K562 (cell line): ENCODE measurements around the gene KAT6B. TPM values are rescaled to one million over a fixed set of nuclear protein-coding genes. Genes with fewer than 3 reads are reported as not detected.

Experiments used
- ATF1 ChIP-seq, 2 experiments: fragments of 450-650 bp in 1 of 2; IDR thresholded peaks; 2 replicates each; pipeline ENCODE4 v1.6.1; 2016; ENCODE audit warnings: missing compliant biosample characterization in 1 of 2, missing genetic modification characterization in 1 of 2
- CREBBP ChIP-seq: IDR thresholded peaks from one replicate; pipeline ENCODE4 v1.6.1; 2012; ENCODE audit warnings: low read depth, mild to moderate bottlenecking, control low read depth, inconsistent platforms, low read length
- FOXJ3 ChIP-seq: sonication (generic); formaldehyde crosslinking; IDR thresholded peaks from 2 replicates; pipeline ENCODE4 v1.4.0; 2020; ENCODE audit warnings: mild to moderate bottlenecking, missing genetic modification reagents
- GTF2F1 ChIP-seq: IDR thresholded peaks from 2 replicates; pipeline ENCODE4 v1.6.1; 2011; ENCODE audit warnings: low read depth, low read length, improper control_type of control experiment
- HDAC2 ChIP-seq: fragments of 450-650 bp; IDR thresholded peaks from 2 replicates; pipeline ENCODE4 v1.6.1; 2016; ENCODE audit warnings: mild to moderate bottlenecking
- ILK ChIP-seq: fragments of 450-650 bp; IDR thresholded peaks from 2 replicates; pipeline ENCODE4 v1.6.1; 2016; ENCODE audit warnings: missing genetic modification characterization, low read depth, mild to moderate bottlenecking, missing compliant biosample characterization, moderate library complexity, borderline replicate concordance
- PHF21A ChIP-seq: fragments of 450-650 bp; IDR thresholded peaks from 2 replicates; pipeline ENCODE4 v1.6.1; 2017; ENCODE audit warnings: low read depth, borderline replicate concordance
- PRDM10 ChIP-seq: fragments of 450-650 bp; IDR thresholded peaks from 2 replicates; pipeline ENCODE4 v1.6.1; 2018; ENCODE audit not compliant: partially characterized antibody
- RAD21 ChIP-seq, 2 experiments: fragments of 250-450 bp in 1 of 2; fragments of 450-650 bp in 1 of 2; sonication (Bioruptor Pico) in 1 of 2; formaldehyde crosslinking in 1 of 2; IDR thresholded peaks in 1 of 2; conservative IDR thresholded peaks in 1 of 2; 2 replicates each; pipeline versions ENCODE4 v1.4.0 to v1.8.0; 2020 to 2022; ENCODE audit warnings: mild to moderate bottlenecking in 2 of 2, moderate library complexity in 1 of 2
- RBM15 ChIP-seq: fragments of 200-400 bp; formaldehyde crosslinking; IDR thresholded peaks from 2 replicates; pipeline ENCODE4 v1.6.1; 2018; ENCODE audit warnings: mild to moderate bottlenecking, low read length, moderate library complexity; ENCODE audit not compliant: insufficient read depth
- SIRT6 ChIP-seq: IDR thresholded peaks from one replicate; pipeline ENCODE4 v1.6.1; 2012; ENCODE audit warnings: low read depth, mild to moderate bottlenecking, control low read depth, inconsistent platforms, low read length, moderate library complexity
- TCF3 ChIP-seq: sonication (generic); formaldehyde crosslinking; IDR thresholded peaks from 2 replicates; pipeline ENCODE4 v1.4.0; 2020; ENCODE audit warnings: mild to moderate bottlenecking, missing genetic modification reagents
- TCFL5 ChIP-seq: fragments of 250-450 bp; sonication (Bioruptor Pico); conservative IDR thresholded peaks from 2 replicates; pipeline ENCODE4 v1.6.1; 2021; ENCODE audit warnings: mild to moderate bottlenecking, moderate library complexity, matching md5 sums
- ZBED1 ChIP-seq: IDR thresholded peaks from 2 replicates; pipeline ENCODE4 v1.6.1; 2014
- ZBTB43 ChIP-seq: sonication (generic); formaldehyde crosslinking; IDR thresholded peaks from 2 replicates; pipeline ENCODE4 v1.8.0; 2023; ENCODE audit warnings: mild to moderate bottlenecking, missing genetic modification reagents
- ZBTB8A ChIP-seq: fragments of 450-650 bp; IDR thresholded peaks from 2 replicates; pipeline ENCODE4 v1.6.1; 2018; ENCODE audit warnings: mild to moderate bottlenecking, moderate library complexity; ENCODE audit not compliant: partially characterized antibody
- ZKSCAN3 ChIP-seq: fragments of 250-450 bp; sonication (Bioruptor Pico); IDR thresholded peaks from 2 replicates; pipeline ENCODE4 v1.4.0; 2020
- ZNF175 ChIP-seq: fragments of 200-800 bp; sonication (Bioruptor generic); IDR thresholded peaks from 2 replicates; pipeline ENCODE4 v1.6.1; 2016; ENCODE audit warnings: low read depth, mild to moderate bottlenecking, missing genetic modification characterization, missing compliant biosample characterization
- ZNF444 ChIP-seq: fragments of 250-450 bp; sonication (Bioruptor Pico); IDR thresholded peaks from 2 replicates; pipeline ENCODE4 v1.4.0; 2020; ENCODE audit warnings: mild to moderate bottlenecking, moderate library complexity
- ZNF507 ChIP-seq: conservative IDR thresholded peaks from 2 replicates; pipeline ENCODE4 v1.6.1; 2017; ENCODE audit warnings: missing genetic modification characterization, missing compliant biosample characterization
- ZNF778 ChIP-seq: fragments of 450-650 bp; formaldehyde crosslinking; IDR thresholded peaks from 2 replicates; pipeline ENCODE4 v1.4.0; 2020; ENCODE audit warnings: mild to moderate bottlenecking, moderate library complexity
- polyA plus RNA-seq, 8 experiments: library from polyadenylated mRNA; depleted of rRNA in 4 of 8; stranded (reverse) in 5 of 8; unstranded in 3 of 8; fragments of >200 nt; fragmentation: Nextera tagmentation in 2 of 8; fragmentation: Illumina TruSeq in 1 of 8; extraction: Ambion mirVana in 2 of 8; extraction: Trizol in 1 of 8; gene quantifications; 2 replicates each; pipeline versions ENCODE4 v1.2.1 to v1.2.3, GENCODE V29; 2011 to 2014; ENCODE audit warnings: inconsistent platforms in 1 of 8, missing spikeins in 1 of 8
- total RNA-seq, 7 experiments: library from RNA; depleted of rRNA in 6 of 7; stranded (reverse); fragments of >200 nt in 6 of 7; fragmentation: Illumina TruSeq in 2 of 7; extraction: Trizol in 2 of 7; gene quantifications; 2 replicates each; pipeline versions ENCODE4 v1.2.1 to v1.2.3, GENCODE V29; 2011 to 2021; ENCODE audit warnings: low replicate concordance in 1 of 7
- TF ChIP-seq, protein P1 (sequence below): fragments of 450-650 bp; formaldehyde crosslinking; IDR thresholded peaks from 2 replicates; pipeline ENCODE4 v1.4.0; 2020; ENCODE audit warnings: mild to moderate bottlenecking, moderate library complexity

The KAT6B gene
- total and polyA plus RNA-seq, 9 of the 15 experiments (the other 6 are each of a cell fraction or from before 2014, with no cell fraction given), result 1.4 to 9.2 (median 6.8) TPM

GRCh38 chr10:75048669-75049098 is 222.3 kb downstream of the KAT6B start (continued):
- no peak for TF ChIP-seq ZNF444 (CRISPR knock-in tag)
- 0 out of 2 replicates have a peak, but pooled peaks have one; percentile 24 for TF ChIP-seq TCFL5 (CRISPR knock-in tag)
- TF ChIP-seq ZNF778 (CRISPR knock-in tag), result no peak
- TF ChIP-seq TCF3 (CRISPR knock-in tag), result no peak
- no peak for TF ChIP-seq ILK (tag)
- TF ChIP-seq HDAC2, result no peak
- TF ChIP-seq ZBTB8A, result no peak
- TF ChIP-seq ZKSCAN3 (CRISPR knock-in tag), result no peak
- no peak for TF ChIP-seq ZNF507 (tag)
- no peak for TF ChIP-seq CREBBP
- TF ChIP-seq ATF1 (CRISPR knock-in tag; IDR thresholded peaks at IDR 0.05), result no peak
- TF ChIP-seq ATF1 (tag; IDR thresholded peaks at IDR 0.05), result no peak
- TF ChIP-seq FOXJ3, result no peak
- TF ChIP-seq ZBED1, result no peak
- TF ChIP-seq PRDM10, result no peak
- no peak for TF ChIP-seq PHF21A
- TF ChIP-seq ZNF175 (CRISPR knock-in tag), result peak; percentile 51; the same call in 1 of the 2 replicates
- TF ChIP-seq SIRT6, result no peak
- no peak for TF ChIP-seq RBM15
- TF ChIP-seq GTF2F1, result no peak
- TF ChIP-seq, protein P1, sequence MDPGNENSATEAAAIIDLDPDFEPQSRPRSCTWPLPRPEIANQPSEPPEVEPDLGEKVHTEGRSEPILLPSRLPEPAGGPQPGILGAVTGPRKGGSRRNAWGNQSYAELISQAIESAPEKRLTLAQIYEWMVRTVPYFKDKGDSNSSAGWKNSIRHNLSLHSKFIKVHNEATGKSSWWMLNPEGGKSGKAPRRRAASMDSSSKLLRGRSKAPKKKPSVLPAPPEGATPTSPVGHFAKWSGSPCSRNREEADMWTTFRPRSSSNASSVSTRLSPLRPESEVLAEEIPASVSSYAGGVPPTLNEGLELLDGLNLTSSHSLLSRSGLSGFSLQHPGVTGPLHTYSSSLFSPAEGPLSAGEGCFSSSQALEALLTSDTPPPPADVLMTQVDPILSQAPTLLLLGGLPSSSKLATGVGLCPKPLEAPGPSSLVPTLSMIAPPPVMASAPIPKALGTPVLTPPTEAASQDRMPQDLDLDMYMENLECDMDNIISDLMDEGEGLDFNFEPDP (CRISPR knock-in tag), result no peak
- TF ChIP-seq RAD21 (CRISPR knock-in tag; conservative IDR thresholded peaks at IDR 0.05 in 1 of 2, IDR thresholded peaks at IDR 0.05 in 1 of 2), result 0 out of 4 replicates have a peak, but pooled peaks of 1 of the 2 experiments have one; percentile 16
- no peak for TF ChIP-seq ZBTB43 (CRISPR knock-in tag)
